ENCODE data around the gene ZBED2.
"Not testable (repeated sequence)": the region's sequence is repeated elsewhere in the genome, so short reads cannot be mapped to it uniquely, and the experiment has no call there.

Gene ZBED2

GRCh38 chr3:111568355-111568754 lies 26.8 kb downstream of the ZBED2 start:
- no peaks in the 10 kb centered on the region for H3K4me1 ChIP-seq (ENCODE audit: control insufficient read depth, insufficient read depth, low read length)
- no peak overlapping the region for H3K4me3 ChIP-seq (ENCODE audit: low read length)
- H3K27me3 ChIP-seq (ENCODE audit: control insufficient read depth, insufficient read depth, low read length) = no peaks in the 10 kb centered on the region
- no peaks in the 10 kb centered on the region for H3K36me3 ChIP-seq (ENCODE audit: control insufficient read depth, insufficient read depth, low read length)
- no peak overlapping the region for H3K9ac ChIP-seq (ENCODE audit: low read length)
- no peaks in the 10 kb centered on the region for H3K9me3 ChIP-seq (ENCODE audit: control insufficient read depth, low read length)

GRCh38 chr3:111566844-111567243 lies 28.3 kb downstream of the ZBED2 start:
- no peak overlapping the region for H3K4me3 ChIP-seq (ENCODE audit: low read length)
- H3K9me3 ChIP-seq (ENCODE audit: control insufficient read depth, low read length) = no peaks in the 10 kb centered on the region
- no peaks in the 10 kb centered on the region for H3K36me3 ChIP-seq (ENCODE audit: control insufficient read depth, insufficient read depth, low read length)
- no peak overlapping the region for H3K9ac ChIP-seq (ENCODE audit: low read length)
- no peaks in the 10 kb centered on the region for H3K27me3 ChIP-seq (ENCODE audit: control insufficient read depth, insufficient read depth, low read length)
- H3K4me1 ChIP-seq (ENCODE audit: control insufficient read depth, insufficient read depth, low read length) = no peaks in the 10 kb centered on the region

- H3K36me3 ChIP-seq (ENCODE audit: control insufficient read depth, insufficient read depth, low read length); H3K9ac ChIP-seq (ENCODE audit: low read length); H3K27me3 ChIP-seq (ENCODE audit: control insufficient read depth, insufficient read depth, low read length); H3K4me1 ChIP-seq (ENCODE audit: control insufficient read depth, insufficient read depth, low read length); H3K9me3 ChIP-seq (ENCODE audit: control insufficient read depth, low read length); H3K4me3 ChIP-seq (ENCODE audit: low read length): not testable (repeated sequence)
Measured at GRCh38 chr3:111561902-111562301, 33.2 kb downstream of the ZBED2 start.

- Histone ChIP-seq H3K4me1 (ENCODE audit: control insufficient read depth, insufficient read depth, low read length) (no peaks in the 10 kb centered on the region), H3K27me3 (ENCODE audit: control insufficient read depth, insufficient read depth, low read length) (no peaks in the 10 kb centered on the region), H3K36me3 (ENCODE audit: control insufficient read depth, insufficient read depth, low read length) (no peaks in the 10 kb centered on the region), H3K9ac (ENCODE audit: low read length) (no peak overlapping the region), H3K9me3 (ENCODE audit: control insufficient read depth, low read length) (no peaks in the 10 kb centered on the region), H3K4me3 (ENCODE audit: low read length) (no peak overlapping the region)
Measured at GRCh38 chr3:111548756-111549155, 46.4 kb downstream of the ZBED2 start.

DNA sequence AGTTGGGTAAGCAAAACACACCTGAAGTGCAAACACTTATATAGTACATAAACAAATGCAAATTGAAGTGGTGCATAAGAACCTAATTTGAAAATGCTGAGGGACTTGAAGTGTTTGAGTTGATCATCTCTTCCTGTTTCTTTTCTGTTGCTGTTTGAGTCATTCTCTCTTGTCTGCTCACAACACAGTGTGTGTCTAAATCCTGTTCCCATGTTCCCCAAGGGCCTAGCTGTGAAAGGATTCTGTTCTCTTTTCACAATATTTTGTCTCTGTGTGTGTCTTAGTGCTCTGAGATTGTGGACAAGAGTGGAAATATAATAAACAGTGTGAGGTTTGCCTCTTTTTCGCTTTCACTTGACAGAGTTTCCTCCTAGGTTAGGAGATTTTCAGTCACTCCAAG lies 47.1 kb downstream of the ZBED2 start:
- no peak overlapping the region for H3K4me3 ChIP-seq (ENCODE audit: low read length)
- H3K9ac ChIP-seq (ENCODE audit: low read length) = no peak overlapping the region

GRCh38 chr3:111547631-111548030 lies 47.5 kb downstream of the ZBED2 start:
- no peaks in the 10 kb centered on the region for H3K36me3 ChIP-seq (ENCODE audit: control insufficient read depth, insufficient read depth, low read length)
- no peak overlapping the region for H3K9ac ChIP-seq (ENCODE audit: low read length)
- no peak overlapping the region for H3K4me3 ChIP-seq (ENCODE audit: low read length)
- H3K9me3 ChIP-seq (ENCODE audit: control insufficient read depth, low read length) = no peaks in the 10 kb centered on the region
- H3K27me3 ChIP-seq (ENCODE audit: control insufficient read depth, insufficient read depth, low read length) = no peaks in the 10 kb centered on the region
- no peaks in the 10 kb centered on the region for H3K4me1 ChIP-seq (ENCODE audit: control insufficient read depth, insufficient read depth, low read length)

More for the DNA sequence above, 47.1 kb downstream of the ZBED2 start:
- Histone ChIP-seq H3K9me3 (ENCODE audit: control insufficient read depth, low read length) (no peaks in the 10 kb centered on the region), H3K4me1 (ENCODE audit: control insufficient read depth, insufficient read depth, low read length) (no peaks in the 10 kb centered on the region), H3K27me3 (ENCODE audit: control insufficient read depth, insufficient read depth, low read length) (no peaks in the 10 kb centered on the region), H3K36me3 (ENCODE audit: control insufficient read depth, insufficient read depth, low read length) (no peaks in the 10 kb centered on the region)

DNA sequence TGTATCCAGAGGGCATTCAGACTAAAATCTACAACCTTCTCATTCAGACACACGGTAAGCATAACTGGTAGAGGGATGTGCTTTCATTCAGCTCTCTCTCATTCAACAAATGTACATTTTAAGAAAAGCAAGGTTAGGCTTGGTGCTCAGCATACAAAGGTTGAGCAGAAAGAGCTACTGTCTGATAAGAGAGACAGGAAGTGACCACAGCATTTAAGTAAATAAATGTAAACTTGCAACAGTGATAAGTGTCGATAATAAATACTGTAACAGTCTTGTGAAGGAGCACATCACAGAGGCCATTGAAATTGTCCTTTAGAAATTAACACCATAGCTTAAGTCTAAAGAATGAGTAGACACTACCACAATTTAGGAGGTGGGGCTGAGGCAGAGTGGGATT lies 49.8 kb downstream of the ZBED2 start:
- H3K9me3 ChIP-seq (ENCODE audit: control insufficient read depth, low read length) = no peaks in the 10 kb centered on the region
- no peaks in the 10 kb centered on the region for H3K4me1 ChIP-seq (ENCODE audit: control insufficient read depth, insufficient read depth, low read length)
- H3K9ac ChIP-seq (ENCODE audit: low read length) = no peak overlapping the region
- no peaks in the 10 kb centered on the region for H3K36me3 ChIP-seq (ENCODE audit: control insufficient read depth, insufficient read depth, low read length)
- no peak overlapping the region for H3K4me3 ChIP-seq (ENCODE audit: low read length)
- no peaks in the 10 kb centered on the region for H3K27me3 ChIP-seq (ENCODE audit: control insufficient read depth, insufficient read depth, low read length)
